Activated naive CD4-positive, alpha-beta T cell treated with anti-CD3 and anti-CD28 coated beads, Interleukin-2, amount 50 U/mL, for 16 hours (primary cell): Measurements from ENCODE around the gene ZC3H18.

Experiments
- DNase-seq: peaks from one replicate; pipeline ENCODE4 v3.0.0-alpha.2; 2020

The ZC3H18 gene

GRCh38 chr16:88569985-88570690 is at the start of gene ZC3H18:
Gene ZC3H18, plus strand, starts transcription at chr16:88570403. Its CDS starts 6,721 bp downstream, at chr16:88577124.
- peak; percentile 98 for DNase-seq

- no peak for DNase-seq
These were observed 48.5 kb upstream of the ZC3H18 start for GRCh38 chr16:88521674-88522073.

- no peak for DNase-seq
These were observed 47.8 kb upstream of the ZC3H18 start for GRCh38 chr16:88522276-88522949.

GRCh38 chr16:88523309-88524161 is 46.7 kb upstream of the ZC3H18 start:
- no peak for DNase-seq

- no peak for DNase-seq
These were observed 45.8 kb upstream of the ZC3H18 start for GRCh38 chr16:88524274-88524972.

GRCh38 chr16:88524973-88525662 is 45.1 kb upstream of the ZC3H18 start:
- DNase-seq: no peak

GRCh38 chr16:88525663-88525990 is 44.6 kb upstream of the ZC3H18 start:
- DNase-seq: no peak

- no peak for DNase-seq
These were observed 43.9 kb upstream of the ZC3H18 start for GRCh38 chr16:88526008-88526905.

GRCh38 chr16:88526906-88527185 is 43.4 kb upstream of the ZC3H18 start:
- no peak for DNase-seq

GRCh38 chr16:88527186-88527936 is 42.8 kb upstream of the ZC3H18 start:
- DNase-seq: peak; percentile 64

- no peak for DNase-seq
These were observed 42.1 kb upstream of the ZC3H18 start for GRCh38 chr16:88527937-88528743.

- no peak for DNase-seq
These were observed 41.3 kb upstream of the ZC3H18 start for GRCh38 chr16:88528902-88529318.

GRCh38 chr16:88529596-88529995 is 40.6 kb upstream of the ZC3H18 start:
- no peak for DNase-seq

- no peak for DNase-seq
These were observed 39.9 kb upstream of the ZC3H18 start for GRCh38 chr16:88530051-88530857.

- DNase-seq: no peak
These were observed 39.4 kb upstream of the ZC3H18 start for GRCh38 chr16:88530858-88531203.

- no peak for DNase-seq
These were observed 38.9 kb upstream of the ZC3H18 start for GRCh38 chr16:88531346-88531745.

- no peak for DNase-seq
These were observed 38.2 kb upstream of the ZC3H18 start for GRCh38 chr16:88531931-88532433.

- DNase-seq: no peak
These were observed 37.6 kb upstream of the ZC3H18 start for GRCh38 chr16:88532434-88533241.
